Activated CD8-positive, alpha-beta memory T cell treated with anti-CD3 and anti-CD28 coated beads, Interleukin-2, amount 50 U/mL, for 24 hours (primary cell): Measurements from ENCODE around the gene CXADR.
"Not testable (repeated sequence)": the region's sequence is repeated elsewhere in the genome, so short reads cannot be mapped to it uniquely, and the experiment has no call there.

Experiments
- DNase-seq: peaks from one replicate; pipeline ENCODE4 v3.0.0-alpha.2; 2020; ENCODE audit errors: extremely low read depth

Gene CXADR

GRCh38 chr21:17502985-17503384 is 9.9 kb upstream of the CXADR start:
- DNase-seq, result not testable (repeated sequence)

DNA sequence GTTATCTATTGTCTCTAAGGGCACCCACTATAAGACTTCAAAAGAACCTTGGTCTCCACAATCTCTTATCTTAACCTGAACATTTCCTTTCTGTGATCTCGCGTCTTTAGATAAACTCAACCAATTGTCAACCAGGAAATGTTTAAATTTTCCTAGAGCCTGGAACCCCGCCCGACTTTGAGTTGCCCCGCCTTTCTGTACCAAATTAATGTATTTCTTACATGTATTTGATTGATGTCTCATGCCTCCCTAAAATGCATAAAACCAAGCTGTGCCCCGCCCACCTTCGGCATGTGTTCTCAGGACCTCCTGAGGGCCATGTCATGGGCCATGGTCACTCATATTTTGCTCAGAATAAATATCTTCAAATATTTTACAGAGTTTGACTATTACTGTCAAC is 5.9 kb upstream of the CXADR start:
- no peak for DNase-seq

- DNase-seq, result no peak
Measured at GRCh38 chr21:17507591-17507990, 5.3 kb upstream of the CXADR start.

GRCh38 chr21:17513214-17514123 is 626 bp downstream of the CXADR start:
- DNase-seq, result no peak

- no peak for DNase-seq
Measured at GRCh38 chr21:17514124-17514845, 1.4 kb downstream of the CXADR start.

- not testable (repeated sequence) for DNase-seq
Measured at GRCh38 chr21:17517008-17517407, 4.2 kb downstream of the CXADR start.

DNA sequence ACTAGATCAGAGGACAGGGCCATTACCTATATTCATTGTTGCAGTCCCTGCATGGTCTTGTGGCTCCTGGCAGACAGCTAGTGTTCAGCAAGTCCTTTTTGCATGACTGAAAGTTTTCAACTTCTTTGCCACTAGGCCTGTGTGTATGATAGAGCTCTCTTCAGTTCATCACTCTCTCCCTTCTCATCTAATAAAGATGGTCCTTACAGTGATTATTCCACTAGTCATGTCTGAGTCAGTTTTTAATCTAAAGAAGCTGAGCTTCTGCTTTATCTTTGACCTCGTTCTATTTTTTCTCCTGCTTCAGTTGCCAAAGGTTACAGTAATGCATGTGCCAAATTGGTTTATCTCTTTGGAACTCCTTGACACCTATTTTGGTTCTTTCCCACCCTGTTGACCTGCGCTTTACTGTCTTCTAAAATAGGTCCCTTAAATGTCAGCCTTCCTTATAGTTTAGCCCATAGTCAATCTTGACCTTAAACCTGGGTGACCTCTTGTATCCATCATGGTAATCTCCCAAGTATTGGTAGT is 6.4 kb downstream of the CXADR start:
- DNase-seq, result no peak

GRCh38 chr21:17519965-17520609 is 7.2 kb downstream of the CXADR start:
- DNase-seq, result no peak

- DNase-seq, result no peak
Measured at GRCh38 chr21:17523007-17523451, 10.2 kb downstream of the CXADR start.

DNA sequence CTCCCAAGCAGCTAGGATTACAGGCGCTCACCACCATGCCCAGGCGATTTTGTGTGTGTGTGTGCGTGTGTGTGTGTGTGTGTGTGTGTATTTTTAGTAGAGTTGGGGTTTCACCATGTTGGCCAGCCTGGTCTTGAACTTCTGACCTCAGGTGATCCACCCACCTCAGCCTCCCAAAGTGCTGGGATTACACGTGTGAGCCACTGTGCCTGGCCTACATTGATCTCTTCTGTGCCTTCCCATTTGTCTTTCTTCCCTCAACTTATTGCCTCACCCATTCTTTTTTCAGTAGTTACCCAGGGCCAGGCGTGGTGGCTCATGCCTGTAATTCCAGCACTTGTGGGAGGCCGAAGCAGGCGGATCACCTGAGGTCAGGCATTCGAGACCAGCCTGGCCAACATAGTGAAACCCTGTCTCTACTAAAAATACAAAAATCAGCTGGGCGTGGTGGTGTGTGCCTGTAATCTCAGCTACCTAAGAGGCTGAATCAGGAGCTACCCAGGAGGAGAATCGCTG is 11.2 kb downstream of the CXADR start:
- not testable (repeated sequence) for DNase-seq

DNA sequence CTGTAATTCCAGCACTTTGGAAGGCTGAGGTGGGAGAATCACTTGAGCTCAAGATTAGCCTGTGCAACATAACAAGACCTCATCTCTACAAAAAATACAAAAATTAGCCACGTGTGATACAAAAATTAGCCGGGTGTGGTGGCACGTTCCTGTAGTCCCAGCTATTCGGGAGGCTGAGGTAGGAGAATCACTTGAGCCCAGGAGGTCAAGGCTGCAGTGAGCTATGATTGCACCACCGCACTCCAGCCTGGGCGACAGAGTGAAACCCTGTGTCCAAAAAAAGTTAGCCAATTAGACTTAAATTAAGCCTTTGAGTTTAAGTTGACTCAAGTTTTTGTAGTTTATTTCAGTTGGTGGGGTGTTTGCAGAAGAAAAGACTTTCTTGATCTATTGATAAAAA is 11.8 kb downstream of the CXADR start:
- no peak for DNase-seq

DNA sequence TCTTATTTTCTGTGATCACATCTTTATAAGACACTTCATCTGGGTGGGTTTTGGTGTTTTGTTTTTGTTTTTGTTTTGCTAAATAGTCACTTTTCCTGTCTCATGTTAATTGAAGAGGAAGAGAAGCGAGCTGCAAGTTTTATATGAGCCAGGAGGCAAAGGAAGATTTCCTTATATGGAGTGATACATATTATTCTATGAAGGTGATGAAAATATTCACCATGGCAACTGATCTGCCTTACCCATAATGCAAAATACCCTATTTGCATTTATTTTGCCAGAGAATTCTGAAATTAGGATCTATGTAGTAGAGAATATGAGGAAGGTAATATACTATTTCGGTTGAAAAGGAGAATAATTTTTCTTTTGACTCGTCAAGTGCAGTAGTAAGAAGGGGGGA is 13.9 kb downstream of the CXADR start:
- no peak for DNase-seq

DNA sequence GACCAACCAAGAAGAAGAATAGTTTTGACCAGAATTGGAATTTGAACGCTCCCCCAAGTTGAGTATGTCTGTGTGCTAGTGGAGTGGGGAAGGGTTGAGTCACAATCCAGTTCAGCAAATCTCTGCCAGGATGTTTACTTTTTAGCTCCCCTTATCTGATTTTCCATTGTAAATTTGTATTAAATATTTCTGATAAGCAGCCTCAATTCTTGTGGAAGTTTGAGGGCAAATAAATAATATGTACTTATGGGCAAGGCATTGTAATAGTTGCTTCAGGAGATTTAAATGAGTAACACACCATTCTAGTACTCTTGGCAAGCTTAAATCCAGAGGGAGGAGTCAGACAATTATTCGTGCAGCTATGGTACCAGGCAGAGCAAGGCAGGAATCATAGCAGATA is 14.4 kb downstream of the CXADR start:
- DNase-seq, result no peak

DNA sequence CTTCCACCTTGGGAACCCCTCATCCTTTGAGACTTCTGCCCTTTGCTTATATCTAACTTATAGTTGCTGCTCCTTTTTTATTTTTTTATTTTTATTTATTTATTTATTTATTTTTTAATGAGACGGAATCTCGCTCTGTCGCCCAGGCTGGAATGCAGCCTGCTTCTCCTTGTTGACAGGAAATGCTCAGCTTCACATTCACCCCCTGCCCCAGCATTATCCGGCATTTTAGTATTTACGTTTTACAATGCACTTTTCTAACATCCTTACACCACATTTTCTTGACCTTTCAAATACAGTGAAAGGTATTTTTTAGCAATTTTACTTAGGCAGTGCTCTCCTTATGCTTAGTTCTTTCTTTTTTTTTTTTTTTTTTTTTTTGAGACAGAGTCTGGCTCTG is 14.9 kb downstream of the CXADR start:
- DNase-seq, result no peak

DNA sequence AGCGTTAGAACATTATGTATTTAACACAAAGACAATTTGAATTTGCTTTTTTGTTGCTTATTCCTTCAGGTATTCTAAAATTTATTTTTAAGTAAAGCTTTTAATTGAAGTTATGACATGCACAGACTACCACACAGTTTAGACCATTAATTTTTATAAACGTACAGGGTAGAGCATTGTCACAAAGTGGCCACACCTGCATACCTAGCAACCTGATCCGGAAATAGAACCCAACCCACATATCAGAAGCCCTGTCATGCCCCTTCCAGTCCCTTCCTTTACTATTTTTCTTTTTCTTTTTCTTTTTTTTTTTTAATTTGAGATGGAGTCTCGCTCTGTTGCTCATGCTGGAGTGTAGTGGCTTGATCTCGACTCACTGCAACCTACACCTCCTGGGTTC is 16.8 kb downstream of the CXADR start:
- no peak for DNase-seq

DNA sequence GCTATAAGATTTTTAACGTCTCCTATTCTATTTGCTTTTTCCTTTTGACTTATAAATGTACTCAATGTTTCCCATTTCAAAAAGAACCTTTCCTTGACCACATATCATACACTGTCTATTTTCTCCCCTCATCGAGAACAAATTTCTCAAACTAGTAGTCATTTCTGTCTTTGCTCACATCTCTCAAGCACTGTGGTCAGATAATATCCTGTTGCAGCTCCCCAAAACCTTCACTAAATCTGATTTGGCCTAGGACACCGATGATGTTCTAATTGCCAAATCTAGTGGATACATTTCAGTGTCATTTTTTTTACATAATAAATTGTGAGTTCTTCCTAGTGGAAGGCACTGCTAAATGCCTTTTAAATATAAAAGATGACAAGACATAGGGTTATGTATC is 19.4 kb downstream of the CXADR start:
- no peak for DNase-seq

- no peak for DNase-seq
Measured at GRCh38 chr21:17536381-17536780, 23.5 kb downstream of the CXADR start.

- DNase-seq, result no peak
Measured at GRCh38 chr21:17537299-17537698, 24.5 kb downstream of the CXADR start.

DNA sequence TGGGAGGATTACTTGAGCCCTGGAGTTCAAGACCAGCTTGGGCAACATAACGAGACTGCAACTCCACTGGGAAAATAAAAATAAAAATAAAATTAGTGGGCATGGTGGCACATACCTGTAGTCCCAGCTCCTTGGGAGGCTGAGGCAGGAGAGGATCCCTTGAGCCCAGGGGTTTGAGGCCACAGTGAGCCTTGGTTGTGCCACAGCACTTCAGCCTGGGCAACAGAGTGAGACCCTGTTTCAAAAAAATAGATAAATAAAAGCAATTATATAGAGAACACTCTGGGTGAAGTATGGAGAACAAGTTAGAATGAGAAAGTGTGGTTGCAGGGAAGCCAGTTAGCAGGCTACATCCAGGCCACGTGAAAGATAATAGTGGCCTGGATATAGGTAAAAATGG is 25.7 kb downstream of the CXADR start:
- DNase-seq, result no peak

GRCh38 chr21:17539323-17539722 is 26.5 kb downstream of the CXADR start:
- DNase-seq, result no peak

DNA sequence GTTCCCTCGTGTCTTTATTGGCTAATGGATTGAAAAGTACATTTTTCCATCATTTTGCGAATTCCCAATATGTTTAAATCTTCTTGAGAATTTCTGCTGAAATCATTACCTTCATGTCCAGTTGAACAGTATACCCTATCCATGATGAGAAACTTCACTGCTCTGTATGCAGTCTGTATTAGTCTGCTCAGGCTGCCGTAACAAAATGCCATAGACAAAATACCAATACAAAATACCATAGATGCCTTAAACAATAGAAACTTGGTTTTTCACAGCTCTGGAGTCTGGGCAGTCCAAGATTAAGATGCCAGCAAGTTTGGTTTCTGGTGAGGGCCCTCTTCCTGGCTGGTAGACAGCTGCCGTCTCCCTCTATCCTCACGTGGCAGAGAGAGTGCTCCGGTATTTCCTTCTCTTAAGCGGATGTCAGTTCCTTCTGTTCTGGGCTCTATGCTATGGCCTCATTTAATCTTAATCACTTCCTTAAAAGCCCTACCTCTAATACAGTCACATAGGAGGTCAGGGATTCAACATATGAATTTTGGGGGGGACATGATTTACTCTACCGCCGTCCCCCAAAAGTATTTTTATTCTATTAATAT is 27.0 kb downstream of the CXADR start:
- DNase-seq, result no peak

DNA sequence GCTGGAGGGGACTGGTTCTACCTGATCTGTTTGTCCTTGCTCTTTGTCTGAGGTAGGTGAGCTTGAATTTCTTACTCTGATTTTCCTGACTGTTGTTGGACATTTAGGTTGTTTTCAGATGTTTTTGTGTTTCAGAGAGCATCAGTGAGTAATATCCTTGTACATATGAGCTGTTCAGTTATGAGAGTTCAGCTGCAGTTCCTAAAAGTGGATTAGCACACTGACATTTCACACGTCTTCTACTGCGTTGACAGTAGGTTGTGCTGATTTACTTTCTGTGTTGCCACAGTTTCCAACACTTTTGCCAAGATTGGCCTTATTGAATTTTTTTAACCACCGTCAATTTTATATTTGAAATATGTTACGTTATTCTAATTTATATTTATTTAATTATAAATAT is 27.7 kb downstream of the CXADR start:
- DNase-seq, result no peak
